ENCODE results near the gene STAB2. TPM values are rescaled to one million over a fixed set of nuclear protein-coding genes. Genes with fewer than 3 reads are reported as not detected.
A peak's percentile ranks its signal among the peaks of the same experiment; 100 is the strongest.

Gene STAB2
- total RNA-seq, 1 experiment from 2014 or later = not detected

DNA sequence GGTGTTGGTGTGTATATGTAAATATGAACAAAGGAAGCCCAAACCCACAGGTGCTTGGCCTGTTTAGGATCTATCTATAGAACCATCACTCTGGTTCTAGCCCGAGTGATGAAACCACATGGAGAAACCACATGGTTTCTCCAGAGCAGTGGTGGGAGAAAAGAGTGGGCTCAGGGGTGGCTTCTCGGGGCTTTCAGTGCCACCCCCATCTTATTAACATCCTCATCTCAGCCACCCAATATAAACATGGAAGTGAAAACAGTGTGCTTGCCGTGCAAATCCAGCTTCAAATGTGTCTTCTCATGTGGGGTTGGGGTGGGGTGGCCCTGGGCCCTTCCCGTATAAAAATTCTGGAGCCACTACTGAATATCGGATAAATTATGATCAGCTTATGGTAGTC, 109.0 kb downstream of the STAB2 start:
- no peak for DNase-seq (ENCODE audit: low read depth)

DNA sequence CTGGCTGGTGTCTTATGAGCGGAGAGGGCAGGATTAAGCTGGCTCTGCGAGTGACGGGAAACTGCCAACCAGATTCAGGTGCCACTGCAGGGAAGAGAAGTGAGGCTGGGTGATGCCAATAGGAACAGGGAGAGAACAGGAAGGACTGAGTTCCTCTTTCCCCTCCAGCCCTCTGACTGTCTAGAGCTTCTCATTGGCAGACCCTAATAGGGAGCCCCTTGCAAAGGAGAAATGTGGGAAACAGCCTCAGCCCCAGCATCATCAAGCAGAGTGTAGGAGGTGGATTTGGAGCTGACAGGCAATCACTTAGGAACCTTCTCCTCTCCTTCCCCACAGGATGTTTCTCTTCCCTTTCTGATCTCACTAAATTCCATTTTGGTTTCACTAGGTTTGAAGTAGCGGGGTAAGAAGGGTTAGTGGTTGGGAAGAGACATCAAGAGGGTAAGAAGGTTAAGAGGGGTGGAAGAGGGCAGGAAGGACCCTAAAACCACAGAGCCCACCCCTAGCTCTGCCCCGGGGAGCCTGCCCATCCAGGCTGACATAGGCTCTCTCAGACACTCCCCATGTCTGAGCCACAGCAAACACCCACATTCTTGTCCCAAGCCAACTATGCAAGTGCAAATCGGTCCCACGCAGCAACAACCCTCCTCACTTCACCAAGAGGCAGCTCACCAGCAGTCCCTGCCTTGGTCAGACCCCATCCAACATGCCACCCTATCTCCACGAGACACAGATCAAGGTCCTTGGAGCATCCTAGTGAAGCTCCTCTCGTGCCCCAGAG, 111.1 kb downstream of the STAB2 start:
- DNase-seq (ENCODE audit: low read depth) = no peak

DNA sequence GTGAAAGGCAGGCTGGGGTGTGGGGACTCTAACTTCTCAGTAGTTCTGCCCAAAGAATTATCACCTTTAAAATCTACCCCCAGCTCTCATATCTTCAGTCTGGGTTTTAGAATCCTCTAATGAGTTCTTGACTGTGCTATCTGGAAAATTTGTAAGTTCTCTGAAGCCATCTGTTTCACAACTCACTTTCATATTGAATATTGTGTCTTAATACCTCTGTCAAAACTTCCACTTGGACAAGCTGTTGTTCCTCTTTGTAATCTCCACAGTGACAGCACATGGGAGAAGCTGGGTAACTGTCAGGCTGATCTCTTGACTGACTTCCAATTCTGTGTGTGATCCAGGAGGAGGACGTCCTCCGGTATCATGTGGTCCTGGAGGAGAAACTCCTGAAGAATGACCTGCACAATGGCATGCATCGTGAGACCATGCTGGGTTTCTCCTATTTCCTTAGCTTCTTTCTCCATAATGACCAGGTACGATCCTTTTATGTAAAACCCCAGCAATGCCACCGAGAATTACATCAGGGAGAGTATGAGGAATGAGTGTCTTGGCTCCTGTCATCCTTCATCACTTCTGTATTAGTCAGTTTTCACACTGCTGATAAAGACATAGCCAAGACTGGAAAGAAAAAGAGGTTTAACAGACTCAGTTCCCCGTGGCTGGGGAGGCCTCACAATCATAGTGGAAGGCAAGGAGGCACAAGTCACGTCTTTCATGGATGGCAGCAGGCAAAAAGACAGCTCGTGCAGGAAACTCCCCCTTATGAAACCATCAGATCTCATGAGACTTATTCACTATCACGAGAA, 111.9 kb downstream of the STAB2 start:
- DNase-seq (ENCODE audit: low read depth) = no peak

DNA sequence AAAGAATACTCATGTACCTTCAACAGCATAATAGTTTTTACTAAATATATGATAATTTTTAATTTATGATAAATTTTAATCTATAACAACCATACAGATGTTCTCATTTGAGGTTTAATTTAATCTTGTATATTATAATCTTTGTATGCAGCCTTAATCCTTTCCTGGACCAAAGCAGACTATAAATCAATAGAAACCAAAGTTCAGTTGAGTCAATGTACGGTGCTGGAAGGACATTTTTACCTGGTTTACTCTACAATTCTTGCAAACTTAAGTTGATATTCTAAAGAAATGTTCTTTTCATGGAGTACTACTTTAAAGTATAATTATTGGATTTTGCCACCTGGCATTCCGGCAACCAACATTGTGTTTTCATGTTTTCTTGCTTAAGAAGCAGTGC, 118.0 kb downstream of the STAB2 start:
- no peak for DNase-seq (ENCODE audit: low read depth)

DNA sequence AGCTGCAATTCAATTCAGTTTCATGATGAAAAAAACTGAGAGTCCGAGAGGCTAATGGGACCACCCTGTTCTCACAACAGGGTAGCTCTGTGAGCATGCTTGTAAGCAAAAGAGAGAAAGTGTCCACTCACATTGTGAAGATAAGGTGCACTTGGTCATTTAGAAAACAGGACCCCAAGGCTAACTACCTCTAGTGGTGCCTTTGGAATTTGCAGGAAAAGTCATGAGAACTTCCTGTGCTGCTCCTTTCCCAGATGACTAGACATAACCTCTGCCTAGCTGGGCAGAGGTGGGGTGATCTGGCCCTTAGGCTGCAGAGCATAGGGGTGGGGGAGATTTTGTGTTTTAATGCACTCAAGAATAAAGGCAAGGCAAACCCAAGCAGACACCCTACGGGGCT, 118.9 kb downstream of the STAB2 start:
- DNase-seq (ENCODE audit: low read depth) = peak; percentile 6

DNA sequence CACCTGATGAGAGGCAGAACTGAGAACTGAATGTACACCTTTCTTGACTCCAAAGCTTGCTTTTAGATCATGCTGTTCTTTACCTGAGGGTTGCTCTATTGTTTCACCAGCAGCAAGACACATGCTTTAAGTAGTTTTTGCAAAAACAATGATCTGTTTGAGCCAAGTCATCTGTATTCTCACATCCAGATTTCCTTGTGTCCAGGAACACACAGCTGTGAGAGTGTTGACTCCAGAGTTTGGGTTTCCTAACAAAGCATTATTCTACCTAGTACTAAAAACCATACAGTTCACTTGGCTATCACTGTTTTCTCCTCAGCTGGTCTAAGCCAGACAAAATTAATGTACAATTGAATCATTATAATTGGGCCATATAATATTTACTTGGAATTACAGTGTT, 120.4 kb downstream of the STAB2 start:
- DNase-seq (ENCODE audit: low read depth) = no peak

DNA sequence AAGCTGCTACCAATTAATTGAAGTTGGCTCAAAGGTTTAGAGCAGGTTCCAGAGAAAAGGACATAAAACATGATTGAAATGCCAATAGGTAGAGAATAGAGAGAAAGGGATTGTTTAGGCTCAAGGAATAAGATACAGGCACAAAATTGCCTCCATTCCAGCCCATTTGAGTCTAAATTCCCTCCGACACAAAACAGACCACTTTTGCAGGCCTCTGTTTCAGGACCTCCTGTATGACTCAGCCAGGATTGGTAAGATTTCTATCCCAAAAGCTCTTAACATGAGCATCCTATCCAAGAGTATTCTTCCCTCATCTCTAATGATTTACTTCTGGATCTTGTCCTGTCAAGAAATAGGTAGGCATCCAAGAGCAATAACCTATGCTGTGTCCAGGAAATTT, 123.5 kb downstream of the STAB2 start:
- DNase-seq (ENCODE audit: low read depth) = no peak

DNA sequence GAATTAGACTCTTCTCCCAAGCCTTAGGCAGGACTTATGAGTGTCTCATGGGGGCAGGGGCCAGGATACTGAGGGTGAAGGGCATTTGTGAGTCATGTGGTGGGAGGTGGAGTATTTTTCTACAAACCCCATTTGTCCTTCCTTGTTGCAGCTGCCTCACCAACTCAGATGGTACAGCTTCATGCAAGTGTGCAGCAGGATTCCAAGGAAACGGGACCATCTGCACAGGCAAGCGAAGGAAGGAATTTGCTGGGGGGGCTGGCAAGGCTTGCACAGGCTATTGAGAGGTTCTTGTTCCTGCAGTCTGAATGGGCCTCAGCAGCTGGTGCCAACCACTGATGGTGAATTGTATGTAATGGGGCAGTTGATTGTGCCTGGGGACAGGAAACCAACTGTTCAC, 125.1 kb downstream of the STAB2 start:
- DNase-seq (ENCODE audit: low read depth) = peak; percentile 19

DNA sequence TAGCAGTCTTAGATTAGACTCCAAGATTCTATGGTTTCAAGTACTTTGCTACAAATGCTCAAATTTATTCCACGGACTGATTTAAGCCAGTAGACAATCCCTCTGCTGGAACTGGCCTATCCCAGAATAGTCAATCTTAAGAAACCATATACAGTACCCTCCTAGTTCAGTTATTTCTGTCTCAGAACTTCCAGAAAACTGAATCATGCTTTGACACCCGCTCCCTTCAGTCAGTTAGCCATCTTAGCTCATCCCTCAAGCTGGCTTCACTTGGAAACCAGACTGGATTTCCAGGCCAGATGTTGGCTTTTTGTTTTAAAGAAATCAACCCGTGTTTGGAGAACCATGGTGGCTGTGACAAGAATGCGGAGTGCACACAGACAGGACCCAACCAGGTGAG, 128.4 kb downstream of the STAB2 start:
- no peak for DNase-seq (ENCODE audit: low read depth)

DNA sequence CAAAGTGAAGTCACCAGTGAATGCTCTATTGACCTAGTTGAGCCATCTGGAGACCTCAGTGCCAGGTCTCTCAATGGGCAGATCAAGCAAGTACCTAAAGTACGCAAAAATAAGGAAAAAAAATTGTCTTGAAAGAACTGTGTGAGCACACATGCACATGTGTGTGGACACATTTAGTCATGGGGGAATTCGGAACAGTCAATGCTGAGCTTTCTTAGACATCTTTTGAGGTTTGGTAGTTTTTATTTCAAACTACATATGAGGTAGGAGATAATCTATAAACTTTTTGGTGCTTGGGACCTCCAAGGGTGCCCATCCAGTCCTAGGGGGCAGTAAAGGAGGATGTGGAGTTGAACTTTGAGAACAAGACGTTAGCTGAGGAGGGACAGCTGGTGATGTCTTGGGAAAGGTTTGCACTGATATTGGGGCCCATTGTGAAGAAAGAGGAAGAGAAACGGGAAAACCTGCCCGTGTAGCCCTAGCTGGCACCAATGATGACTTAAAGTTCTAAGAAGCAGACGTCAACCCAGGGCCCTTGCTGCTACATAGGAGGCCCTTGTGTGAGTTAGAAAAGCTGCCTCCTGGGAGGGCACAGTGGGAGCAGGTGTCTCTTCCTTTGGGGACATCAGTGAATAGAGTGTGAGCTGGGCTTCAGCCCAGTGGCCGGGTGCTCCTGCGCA, 129.6 kb downstream of the STAB2 start:
- DNase-seq (ENCODE audit: low read depth) = no peak

DNA sequence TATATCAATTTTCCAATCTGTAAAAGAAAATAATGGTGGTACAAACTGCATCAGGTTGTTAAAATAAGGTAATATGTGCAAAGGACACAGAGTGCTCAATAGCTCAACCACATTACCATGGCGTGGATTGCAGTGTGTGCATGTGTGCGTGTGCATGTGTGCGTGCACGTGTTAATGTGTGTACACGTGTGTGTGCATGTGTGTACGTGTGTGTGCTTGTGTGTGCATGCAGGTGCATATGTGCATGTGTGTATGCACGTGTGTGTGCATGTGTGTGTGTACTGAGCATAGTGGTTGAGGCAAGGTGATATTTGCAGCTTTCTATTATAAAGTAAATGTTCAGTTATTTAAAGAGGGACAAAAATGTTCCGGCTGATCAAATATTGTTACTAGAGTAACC, 138.3 kb downstream of the STAB2 start:
- DNase-seq (ENCODE audit: low read depth) = no peak

DNA sequence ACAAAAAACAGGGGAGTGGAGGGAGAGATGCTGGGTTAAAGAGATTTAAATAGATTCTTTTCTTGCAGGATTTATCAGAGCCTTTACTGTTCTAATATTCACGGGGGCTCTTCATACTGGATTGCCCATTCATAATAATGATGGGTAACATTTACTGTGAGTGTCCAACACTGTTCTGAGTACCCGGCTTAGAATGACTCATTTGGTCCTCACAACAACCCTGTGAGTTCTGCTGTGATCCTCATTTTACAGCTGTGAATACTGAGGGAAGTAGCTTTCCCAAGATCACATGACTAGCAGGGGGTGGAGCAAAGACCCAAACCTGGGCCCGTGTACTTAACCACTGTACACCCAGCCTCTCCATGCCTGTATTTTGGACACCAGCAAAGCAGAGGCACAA, 140.6 kb downstream of the STAB2 start:
- DNase-seq (ENCODE audit: low read depth) = no peak

DNA sequence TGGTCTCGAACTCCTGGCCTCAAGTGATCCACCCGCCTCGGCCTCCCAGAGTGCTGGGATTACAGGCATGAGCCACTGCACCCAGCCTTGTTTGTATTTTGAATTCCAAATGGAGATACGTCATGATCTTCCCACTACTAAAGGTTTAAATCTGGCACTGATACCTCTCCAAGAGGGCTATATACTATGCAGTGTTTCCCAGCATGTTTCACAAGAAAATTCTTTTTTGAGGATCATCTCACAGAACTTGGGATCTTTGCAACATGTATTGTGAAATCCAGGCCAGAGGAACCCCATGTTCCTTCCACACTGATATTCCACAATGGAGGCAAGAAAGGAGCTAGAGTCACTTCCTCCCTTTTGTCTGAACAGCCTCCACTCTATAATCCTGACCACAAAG, 141.2 kb downstream of the STAB2 start:
- no peak for DNase-seq (ENCODE audit: low read depth)

DNA sequence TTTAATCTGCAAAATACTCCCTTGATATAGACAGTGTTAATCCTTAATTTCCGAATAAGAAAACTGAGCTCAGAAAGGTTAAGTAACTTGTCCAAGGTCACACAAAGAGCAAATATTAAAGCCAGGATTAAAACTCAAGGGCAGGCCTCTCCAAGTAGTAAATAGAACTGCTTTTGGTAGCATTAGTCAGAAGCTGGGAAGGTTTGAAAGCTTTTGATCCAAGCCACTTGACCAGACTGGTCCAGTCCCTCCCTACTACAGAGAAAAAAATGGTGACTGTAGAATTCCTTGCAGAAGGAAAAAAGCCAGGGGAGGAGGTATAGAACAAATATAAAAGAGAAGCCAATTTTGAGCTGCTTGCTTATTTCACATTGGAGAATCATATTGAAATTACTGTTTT, 142.4 kb downstream of the STAB2 start:
- no peak for DNase-seq (ENCODE audit: low read depth)

DNA sequence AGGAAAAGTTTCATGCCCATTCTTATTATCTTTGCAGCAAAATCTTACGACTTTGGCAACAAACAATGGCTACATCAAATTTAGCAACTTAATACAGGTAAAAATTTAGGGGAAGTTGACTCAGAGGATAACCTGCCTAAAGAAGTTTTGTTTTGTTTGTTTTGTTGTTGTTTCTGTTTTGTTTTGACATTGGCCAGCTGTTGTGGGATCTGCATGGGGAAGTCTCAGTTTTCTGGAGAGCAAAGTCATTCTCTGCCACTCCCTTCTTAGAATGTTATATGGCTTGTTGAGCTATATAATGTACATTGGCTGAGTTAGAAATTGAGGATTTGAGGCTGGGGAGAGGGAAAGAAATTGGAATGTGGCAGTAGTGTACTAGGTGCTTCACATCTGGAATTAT, 144.5 kb downstream of the STAB2 start:
- DNase-seq (ENCODE audit: low read depth) = no peak

DNA sequence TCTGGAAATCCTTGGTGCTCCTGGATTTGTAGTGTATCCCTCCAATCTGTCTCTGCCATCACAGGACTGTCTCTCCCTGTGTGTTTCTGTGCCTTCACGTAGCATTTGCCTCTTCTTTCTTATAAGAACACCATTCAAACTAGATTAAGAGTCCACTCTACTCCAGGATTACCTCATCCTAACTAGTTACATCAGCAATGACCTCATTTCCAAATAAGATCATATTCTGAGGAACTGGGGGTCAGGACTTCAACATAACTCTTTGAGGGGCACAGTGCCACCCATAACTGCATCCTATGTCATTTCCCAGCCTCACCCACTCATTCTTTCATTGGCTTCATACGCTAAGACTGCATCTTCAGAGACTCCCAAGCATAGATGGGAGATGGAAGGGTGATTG, 147.8 kb downstream of the STAB2 start:
- no peak for DNase-seq (ENCODE audit: low read depth)

DNA sequence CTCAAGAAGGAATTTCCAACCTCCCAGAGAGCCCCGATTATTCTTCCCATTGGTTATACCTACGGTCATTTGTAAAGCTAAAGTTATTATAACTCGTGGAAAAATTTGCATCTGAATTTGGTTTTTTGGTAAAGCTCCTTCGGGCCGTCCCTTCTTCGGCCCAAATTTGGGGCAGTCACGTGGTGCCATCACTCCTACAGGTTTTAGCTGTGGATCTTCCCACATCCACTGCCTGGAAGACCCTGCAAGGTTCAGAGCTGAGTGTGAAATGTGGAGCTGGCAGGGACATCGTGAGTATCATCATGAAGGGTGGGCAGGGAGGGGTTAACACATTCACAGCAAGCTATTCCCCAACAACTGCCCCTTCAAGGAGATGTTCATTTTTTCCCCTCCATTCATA, 148.2 kb downstream of the STAB2 start:
- DNase-seq (ENCODE audit: low read depth) = no peak

DNA sequence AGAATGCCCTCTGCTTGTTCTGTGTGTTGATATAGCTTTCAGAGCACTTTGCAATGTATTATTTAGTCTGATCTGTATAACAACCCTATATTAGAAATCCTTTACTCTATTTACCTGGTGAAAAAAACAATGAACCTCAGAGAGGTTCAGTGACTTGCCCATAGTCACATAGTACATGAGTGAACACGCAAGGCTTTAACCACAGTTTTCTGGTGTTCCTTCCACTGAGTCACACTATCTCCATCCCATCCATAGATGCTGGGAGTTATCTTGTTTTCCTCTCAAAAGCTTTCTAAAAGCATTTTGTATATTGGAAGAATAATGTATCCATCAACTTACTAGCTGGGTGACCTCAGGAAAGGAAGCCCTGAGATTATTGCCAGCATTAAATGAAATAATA, 149.5 kb downstream of the STAB2 start:
- no peak for DNase-seq (ENCODE audit: low read depth)

DNA sequence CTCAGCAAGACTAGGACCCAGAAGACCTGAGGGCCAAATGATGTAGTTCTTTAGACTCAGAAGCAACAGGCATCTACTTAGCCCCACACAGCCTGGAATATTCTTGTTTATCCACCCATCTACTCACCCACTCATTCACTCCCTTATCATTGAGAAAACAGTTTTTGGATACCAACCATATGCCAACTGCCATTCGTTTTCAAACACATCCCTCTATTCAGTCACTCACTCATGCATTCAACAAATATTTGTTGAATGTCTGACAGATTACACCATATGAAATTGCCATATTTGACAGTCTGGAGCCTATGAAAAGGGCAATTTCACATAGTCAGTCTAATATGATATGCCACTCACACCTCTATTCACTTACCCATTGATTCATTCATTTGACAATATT, 150.8 kb downstream of the STAB2 start:
- DNase-seq (ENCODE audit: low read depth) = no peak

DNA sequence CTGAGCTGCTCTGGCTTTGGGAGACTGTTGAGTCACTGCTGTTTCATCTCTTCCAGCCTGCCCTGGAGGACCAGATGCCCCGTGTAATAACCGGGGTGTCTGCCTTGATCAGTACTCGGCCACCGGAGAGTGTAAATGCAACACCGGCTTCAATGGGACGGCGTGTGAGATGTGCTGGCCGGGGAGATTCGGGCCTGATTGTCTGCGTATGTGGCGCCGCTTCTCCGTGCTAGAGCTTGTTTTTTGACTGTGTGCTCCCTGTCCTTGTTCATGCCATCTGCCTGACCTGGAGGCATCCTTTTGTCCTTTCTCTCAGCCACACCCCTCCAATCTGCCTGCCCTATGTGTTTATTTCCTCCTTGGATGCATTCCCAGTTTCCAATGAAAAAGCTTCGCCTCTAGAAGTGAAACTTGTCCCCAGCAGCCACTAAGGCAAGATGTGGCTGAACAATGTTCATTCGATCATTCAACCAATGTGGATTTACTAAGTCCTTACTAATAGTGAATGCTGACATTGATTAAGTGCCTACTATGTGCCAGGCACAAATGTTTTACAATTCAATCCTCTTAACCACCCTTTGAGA, 155.4 kb downstream of the STAB2 start:
- DNase-seq (ENCODE audit: low read depth) = peak; percentile 77

DNA sequence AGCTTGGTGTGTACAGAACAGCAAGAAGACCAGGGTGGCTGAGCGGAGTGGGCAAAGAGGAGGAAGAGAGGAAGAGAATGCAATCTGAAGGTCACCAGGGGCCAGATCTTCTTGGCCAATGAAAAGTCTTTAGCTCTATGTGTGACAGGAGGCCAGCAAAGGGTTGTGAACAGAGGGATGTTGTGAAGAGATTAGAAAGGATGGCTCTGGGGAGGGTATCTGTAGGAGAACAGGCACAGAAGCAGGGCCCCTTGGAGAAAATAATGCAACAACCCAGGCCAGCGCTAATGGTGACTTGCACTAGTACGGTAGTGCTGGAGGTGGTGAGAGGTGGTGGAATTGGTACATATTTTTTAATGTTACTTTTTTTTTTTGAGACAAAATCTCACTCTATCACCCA, 156.7 kb downstream of the STAB2 start:
- DNase-seq (ENCODE audit: low read depth) = no peak

DNA sequence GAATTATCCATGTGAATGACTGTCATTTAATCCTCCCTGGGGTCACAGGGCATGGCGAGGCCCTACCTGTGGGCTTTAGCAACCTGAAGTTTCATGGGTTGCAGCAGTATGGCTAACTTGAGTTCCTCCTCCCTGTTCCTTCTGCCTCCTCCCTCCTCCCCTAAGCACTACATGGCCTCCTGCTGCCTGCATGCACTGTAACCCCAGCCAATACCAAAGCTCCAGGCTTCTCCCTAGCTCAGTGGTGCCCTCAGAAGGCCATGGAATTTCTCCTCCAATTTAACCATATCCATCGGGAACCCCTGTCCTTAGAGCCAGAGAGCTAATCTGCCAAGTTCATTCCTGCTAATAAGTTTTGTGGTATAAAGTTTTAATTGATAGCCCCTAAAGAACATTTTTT, 158.9 kb downstream of the STAB2 start:
- DNase-seq (ENCODE audit: low read depth) = no peak

Data from RPMI7951 (cell line).